Activated naive CD4-positive, alpha-beta T cell (primary cell): ENCODE measurements around the gene AGR3.

Experiments
- DNase-seq, 4 experiments: peaks; one replicate each; lab custom pipeline; 2025; lab: John Stamatoyannopoulos, UW

AGR3 gene

GRCh38 chr7:16881844-16882243 lies at the start of gene AGR3:
TSS of gene AGR3 (minus strand) at chr7:16881983. CDS start at chr7:16878618, 3,365 bp downstream.
- no peak for DNase-seq

- DNase-seq: no peak
Observed at GRCh38 chr7:16930946-16931345, 49.2 kb upstream of the AGR3 start.

- no peak for DNase-seq
Observed at GRCh38 chr7:16929146-16929762, 47.5 kb upstream of the AGR3 start.

- DNase-seq: no peak
Observed at GRCh38 chr7:16926861-16927260, 45.1 kb upstream of the AGR3 start.

GRCh38 chr7:16926283-16926682 lies 44.5 kb upstream of the AGR3 start:
- DNase-seq: no peak

- no peak for DNase-seq
Observed at GRCh38 chr7:16925609-16926008, 43.8 kb upstream of the AGR3 start.

GRCh38 chr7:16923019-16923418 lies 41.2 kb upstream of the AGR3 start:
- DNase-seq: no peak

- no peak for DNase-seq
Observed at GRCh38 chr7:16921644-16922257, 40.0 kb upstream of the AGR3 start.

- DNase-seq: no peak
Observed at GRCh38 chr7:16921151-16921550, 39.4 kb upstream of the AGR3 start.

GRCh38 chr7:16919440-16919839 lies 37.7 kb upstream of the AGR3 start:
- no peak for DNase-seq

GRCh38 chr7:16918288-16918895 lies 36.6 kb upstream of the AGR3 start:
- DNase-seq: no peak

- DNase-seq: no peak
Observed at GRCh38 chr7:16916738-16917137, 35.0 kb upstream of the AGR3 start.

GRCh38 chr7:16916105-16916639 lies 34.4 kb upstream of the AGR3 start:
- no peak for DNase-seq

- no peak for DNase-seq
Observed at GRCh38 chr7:16915405-16915804, 33.6 kb upstream of the AGR3 start.

- DNase-seq: no peak
Observed at GRCh38 chr7:16914771-16915170, 33.0 kb upstream of the AGR3 start.

GRCh38 chr7:16913643-16914042 lies 31.9 kb upstream of the AGR3 start:
- DNase-seq: no peak

GRCh38 chr7:16912540-16912939 lies 30.8 kb upstream of the AGR3 start:
- DNase-seq: no peak

- DNase-seq: no peak
Observed at GRCh38 chr7:16908561-16908960, 26.8 kb upstream of the AGR3 start.

- DNase-seq: no peak
Observed at GRCh38 chr7:16905300-16906044, 23.7 kb upstream of the AGR3 start.

GRCh38 chr7:16904076-16904475 lies 22.3 kb upstream of the AGR3 start:
- no peak for DNase-seq

GRCh38 chr7:16900209-16900768 lies 18.5 kb upstream of the AGR3 start:
- no peak for DNase-seq
